Measurements from ENCODE around the gene CDS2.

CDS2 gene

DNA sequence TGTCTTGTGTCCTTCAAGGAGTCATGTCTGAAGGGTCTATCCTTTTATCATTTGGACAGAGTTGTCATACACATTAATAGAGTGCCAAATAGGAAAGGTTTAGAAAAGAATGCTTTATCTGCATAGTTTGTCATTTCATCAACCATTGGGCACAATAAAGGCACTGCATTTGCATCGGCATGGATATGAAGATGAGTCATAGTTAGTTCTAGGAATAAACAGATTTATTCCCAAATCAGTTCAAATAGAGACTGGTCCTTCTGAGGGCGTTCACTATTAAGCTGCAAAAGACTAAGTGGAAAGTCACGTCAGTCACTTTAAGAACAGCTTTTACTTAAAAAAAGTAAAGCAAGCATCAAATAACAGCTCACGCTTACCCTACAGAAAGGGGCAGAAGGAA, 90.8 kb downstream of the CDS2 start:
- Histone ChIP-seq H4K20me1 (ENCODE audit: insufficient read depth, low read length) (no peaks in the 10 kb centered on the region), H3K27ac (ENCODE audit: low read depth, low read length, poor library complexity, severe bottlenecking) (no peak overlapping the region), H3K9me3 (ENCODE audit: low read length) (no peaks in the 10 kb centered on the region), H3K27me3 (ENCODE audit: insufficient read depth, low read length) (no peaks in the 10 kb centered on the region), H2AFZ (ENCODE audit: low read length) (no peak overlapping the region), H3K4me1 (ENCODE audit: insufficient read depth, low read length, severe bottlenecking) (no peaks in the 10 kb centered on the region), H3K36me3 (ENCODE audit: insufficient read depth, low read length) (no peaks in the 10 kb centered on the region), H3K9me2 (ENCODE audit: low read depth, low read length) (no peaks in the 10 kb centered on the region), H3K9ac (ENCODE audit: low read length) (no peak overlapping the region), H3K79me2 (ENCODE audit: insufficient read depth, low read length) (no peaks in the 10 kb centered on the region), H3F3A (ENCODE audit: insufficient read depth, low read length) (no peaks in the 10 kb centered on the region), H3K4me3 (ENCODE audit: low read depth, low read length, poor library complexity, severe bottlenecking) (no peak overlapping the region), H3K4me2 (ENCODE audit: low read length) (no peak overlapping the region)
- TF ChIP-seq, protein P1, sequence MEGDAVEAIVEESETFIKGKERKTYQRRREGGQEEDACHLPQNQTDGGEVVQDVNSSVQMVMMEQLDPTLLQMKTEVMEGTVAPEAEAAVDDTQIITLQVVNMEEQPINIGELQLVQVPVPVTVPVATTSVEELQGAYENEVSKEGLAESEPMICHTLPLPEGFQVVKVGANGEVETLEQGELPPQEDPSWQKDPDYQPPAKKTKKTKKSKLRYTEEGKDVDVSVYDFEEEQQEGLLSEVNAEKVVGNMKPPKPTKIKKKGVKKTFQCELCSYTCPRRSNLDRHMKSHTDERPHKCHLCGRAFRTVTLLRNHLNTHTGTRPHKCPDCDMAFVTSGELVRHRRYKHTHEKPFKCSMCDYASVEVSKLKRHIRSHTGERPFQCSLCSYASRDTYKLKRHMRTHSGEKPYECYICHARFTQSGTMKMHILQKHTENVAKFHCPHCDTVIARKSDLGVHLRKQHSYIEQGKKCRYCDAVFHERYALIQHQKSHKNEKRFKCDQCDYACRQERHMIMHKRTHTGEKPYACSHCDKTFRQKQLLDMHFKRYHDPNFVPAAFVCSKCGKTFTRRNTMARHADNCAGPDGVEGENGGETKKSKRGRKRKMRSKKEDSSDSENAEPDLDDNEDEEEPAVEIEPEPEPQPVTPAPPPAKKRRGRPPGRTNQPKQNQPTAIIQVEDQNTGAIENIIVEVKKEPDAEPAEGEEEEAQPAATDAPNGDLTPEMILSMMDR (IDR thresholded peaks at IDR 0.05; ENCODE audit: low read length), result no peak
- TF ChIP-seq EZH2 (IDR thresholded peaks at IDR 0.05; ENCODE audit: borderline replicate concordance, low read length), result no peak

DNA sequence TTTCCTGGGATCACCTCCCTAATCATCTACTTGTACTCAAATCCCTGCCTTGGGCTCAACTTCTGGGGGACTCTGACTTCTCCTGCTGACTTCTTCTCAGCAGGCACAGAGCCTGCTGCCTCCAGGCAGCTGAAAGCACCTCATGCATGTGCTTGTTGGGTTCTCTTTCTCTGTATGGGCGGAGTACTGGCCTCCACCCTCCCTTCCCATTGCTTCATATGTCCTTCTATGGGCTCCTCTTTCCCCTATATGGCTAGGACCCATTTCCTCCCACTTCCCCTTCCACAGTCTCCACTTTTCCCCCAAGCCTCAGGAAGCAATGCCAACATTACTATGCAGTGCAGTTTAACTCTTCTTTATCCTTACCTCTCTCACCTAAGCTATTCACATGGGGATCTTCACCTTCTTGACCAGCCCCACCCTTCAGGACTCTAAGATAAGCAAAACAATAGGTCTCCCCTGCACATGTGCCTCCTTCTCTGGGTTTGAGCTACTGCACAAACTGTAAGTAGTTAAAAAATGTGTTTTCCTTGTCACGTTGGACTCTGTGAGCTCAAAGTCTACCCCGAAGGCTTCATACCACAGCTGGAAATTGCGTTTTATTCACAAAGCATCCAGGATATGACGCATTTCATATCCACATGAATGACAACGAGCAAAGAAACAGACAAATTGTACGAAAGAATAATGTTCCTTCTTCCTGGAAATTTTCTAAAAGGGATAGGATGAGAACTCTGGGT, 93.7 kb downstream of the CDS2 start:
- no peaks in the 10 kb centered on the region for H3K9me3 ChIP-seq (ENCODE audit: low read length)
- no peak overlapping the region for H2AFZ ChIP-seq (ENCODE audit: low read length)
- no peak overlapping the region for H3K9ac ChIP-seq (ENCODE audit: low read length)
- no peaks in the 10 kb centered on the region for H3K4me1 ChIP-seq (ENCODE audit: insufficient read depth, low read length, severe bottlenecking)
- no peaks in the 10 kb centered on the region for H3K79me2 ChIP-seq (ENCODE audit: insufficient read depth, low read length)
- no peaks in the 10 kb centered on the region for H4K20me1 ChIP-seq (ENCODE audit: insufficient read depth, low read length)
- no peaks in the 10 kb centered on the region for H3K36me3 ChIP-seq (ENCODE audit: insufficient read depth, low read length)
- H3K27me3 ChIP-seq (ENCODE audit: insufficient read depth, low read length), result no peaks in the 10 kb centered on the region
- TF ChIP-seq EZH2 (IDR thresholded peaks at IDR 0.05; ENCODE audit: borderline replicate concordance, low read length), result no peak
- TF ChIP-seq, protein P1 (IDR thresholded peaks at IDR 0.05; ENCODE audit: low read length), result no peak
- no peaks in the 10 kb centered on the region for H3F3A ChIP-seq (ENCODE audit: insufficient read depth, low read length)
- H3K4me2 ChIP-seq (ENCODE audit: low read length), result no peak overlapping the region
- no peak overlapping the region for H3K4me3 ChIP-seq (ENCODE audit: low read depth, low read length, poor library complexity, severe bottlenecking)
- no peaks in the 10 kb centered on the region for H3K9me2 ChIP-seq (ENCODE audit: low read depth, low read length)
- no peak overlapping the region for H3K27ac ChIP-seq (ENCODE audit: low read depth, low read length, poor library complexity, severe bottlenecking)

DNA sequence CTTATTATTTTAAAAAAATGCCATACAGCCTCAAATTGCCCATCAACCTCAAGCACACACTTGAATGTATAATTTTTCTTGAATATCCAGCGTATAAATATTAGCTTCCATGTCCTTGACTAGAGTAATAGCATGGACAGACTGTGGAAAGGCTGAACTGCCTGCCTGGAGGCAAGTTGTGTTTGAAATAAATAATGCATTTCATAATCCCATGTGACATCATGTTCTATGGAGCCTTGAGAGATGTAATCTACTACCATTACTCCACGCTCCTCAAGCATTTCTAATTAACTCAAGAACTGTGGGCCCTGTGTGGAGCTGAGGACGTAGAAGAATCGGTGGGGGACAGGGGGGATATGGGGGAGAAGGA, 94.2 kb downstream of the CDS2 start:
- no peak overlapping the region for H2AFZ ChIP-seq (ENCODE audit: low read length)
- H3K9ac ChIP-seq (ENCODE audit: low read length), result no peak overlapping the region
- H3K9me2 ChIP-seq (ENCODE audit: low read depth, low read length), result no peaks in the 10 kb centered on the region
- no peaks in the 10 kb centered on the region for H3K27me3 ChIP-seq (ENCODE audit: insufficient read depth, low read length)
- H3K4me3 ChIP-seq (ENCODE audit: low read depth, low read length, poor library complexity, severe bottlenecking), result no peak overlapping the region
- H3K36me3 ChIP-seq (ENCODE audit: insufficient read depth, low read length), result no peaks in the 10 kb centered on the region
- H3K9me3 ChIP-seq (ENCODE audit: low read length), result no peaks in the 10 kb centered on the region
- H3K79me2 ChIP-seq (ENCODE audit: insufficient read depth, low read length), result no peaks in the 10 kb centered on the region
- H3K4me2 ChIP-seq (ENCODE audit: low read length), result no peak overlapping the region
- no peaks in the 10 kb centered on the region for H3K4me1 ChIP-seq (ENCODE audit: insufficient read depth, low read length, severe bottlenecking)
- no peak overlapping the region for H3K27ac ChIP-seq (ENCODE audit: low read depth, low read length, poor library complexity, severe bottlenecking)
- no peaks in the 10 kb centered on the region for H4K20me1 ChIP-seq (ENCODE audit: insufficient read depth, low read length)
- TF ChIP-seq EZH2 (IDR thresholded peaks at IDR 0.05; ENCODE audit: borderline replicate concordance, low read length), result no peak
- TF ChIP-seq, protein P1 (IDR thresholded peaks at IDR 0.05; ENCODE audit: low read length), result no peak
- H3F3A ChIP-seq (ENCODE audit: insufficient read depth, low read length), result no peaks in the 10 kb centered on the region

All from OCI-LY1 (cell line).